Hematopoietic multipotent progenitor cell treated with erythropoietin and hydrocortisone succinate and interleukin-3 and kit ligand, for 6 days (in vitro differentiated cells): ENCODE measurements around the gene EEA1.
"Not testable (repeated sequence)": the region's sequence is repeated elsewhere in the genome, so short reads cannot be mapped to it uniquely, and the experiment has no call there.

ENCODE experiments used
- DNase-seq: peaks from one replicate; pipeline ENCODE4 v3.0.0-alpha.2; 2015

Gene EEA1

DNA sequence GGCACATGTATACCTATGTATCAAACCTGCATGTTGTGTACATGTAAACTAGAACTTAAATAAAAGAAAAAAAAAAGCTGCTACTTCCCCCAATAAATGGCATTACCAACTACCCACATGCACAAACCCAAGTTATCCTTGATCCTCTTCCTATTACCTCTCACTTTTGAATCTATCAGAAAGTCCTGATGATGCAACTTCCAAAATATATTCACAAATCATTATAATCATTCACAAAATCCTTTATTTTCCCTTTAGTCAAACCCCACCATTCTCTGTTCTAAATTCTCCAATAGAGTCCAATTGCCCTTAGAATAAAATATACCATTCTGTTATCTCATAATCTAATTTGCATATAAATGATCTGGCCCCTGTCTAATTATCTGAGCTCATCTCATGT is 134.3 kb downstream of the EEA1 start:
- no peak for DNase-seq

DNA sequence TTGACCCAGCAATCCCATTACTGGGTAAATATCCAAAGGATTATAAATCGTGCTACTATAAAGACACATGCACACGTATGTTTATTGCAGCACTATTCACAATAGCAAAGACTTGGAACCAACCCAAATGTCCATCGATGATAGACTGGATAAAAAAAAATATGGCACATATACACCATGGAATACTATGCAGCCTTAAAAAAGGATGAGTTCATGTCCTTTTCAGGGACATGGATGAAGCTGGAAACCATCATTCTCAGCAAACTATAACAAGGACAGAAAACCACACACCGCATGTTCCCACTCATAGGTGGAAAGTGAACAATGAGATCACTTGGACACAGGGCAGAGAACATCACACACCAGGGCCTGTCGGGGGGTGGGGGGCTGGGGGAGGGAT is 134.7 kb downstream of the EEA1 start:
- DNase-seq: not testable (repeated sequence)

DNA sequence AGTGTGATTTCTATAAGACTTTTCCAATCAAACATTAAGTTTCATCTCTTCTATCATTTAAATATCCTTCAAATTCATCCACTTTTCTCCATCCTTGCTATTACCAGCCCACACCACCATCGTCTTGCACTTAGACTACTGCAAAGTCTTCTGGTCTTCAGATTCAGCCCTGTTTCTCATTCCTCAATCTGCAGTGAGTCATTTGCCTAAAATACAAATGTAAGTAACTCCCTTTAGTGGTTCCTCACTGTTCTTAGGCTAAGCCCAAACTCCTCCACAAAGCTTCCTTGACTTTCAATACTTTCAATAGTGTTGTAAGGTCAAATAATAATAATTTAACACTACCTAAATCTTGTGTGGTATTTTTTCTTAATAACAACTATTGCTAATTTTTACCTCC is 143.1 kb downstream of the EEA1 start:
- no peak for DNase-seq

DNA sequence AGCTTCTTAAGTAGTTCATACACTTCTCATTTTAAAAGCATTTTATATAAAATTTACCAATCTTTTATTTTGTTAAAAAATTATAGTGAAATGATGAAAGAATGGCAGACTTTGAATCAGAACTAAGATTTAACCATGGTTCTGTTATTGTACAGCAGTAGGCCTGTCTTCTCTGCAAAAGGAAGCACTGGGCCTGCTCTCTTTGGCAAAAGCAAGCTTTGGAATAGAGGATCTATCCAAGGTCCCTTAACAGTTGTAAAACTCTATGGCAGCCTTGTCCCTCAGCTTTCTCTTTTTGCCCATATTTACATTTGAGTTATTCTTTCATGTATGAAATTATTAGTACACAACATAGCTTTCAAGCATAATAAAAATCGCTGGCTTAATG is 143.5 kb downstream of the EEA1 start:
- DNase-seq: no peak

DNA sequence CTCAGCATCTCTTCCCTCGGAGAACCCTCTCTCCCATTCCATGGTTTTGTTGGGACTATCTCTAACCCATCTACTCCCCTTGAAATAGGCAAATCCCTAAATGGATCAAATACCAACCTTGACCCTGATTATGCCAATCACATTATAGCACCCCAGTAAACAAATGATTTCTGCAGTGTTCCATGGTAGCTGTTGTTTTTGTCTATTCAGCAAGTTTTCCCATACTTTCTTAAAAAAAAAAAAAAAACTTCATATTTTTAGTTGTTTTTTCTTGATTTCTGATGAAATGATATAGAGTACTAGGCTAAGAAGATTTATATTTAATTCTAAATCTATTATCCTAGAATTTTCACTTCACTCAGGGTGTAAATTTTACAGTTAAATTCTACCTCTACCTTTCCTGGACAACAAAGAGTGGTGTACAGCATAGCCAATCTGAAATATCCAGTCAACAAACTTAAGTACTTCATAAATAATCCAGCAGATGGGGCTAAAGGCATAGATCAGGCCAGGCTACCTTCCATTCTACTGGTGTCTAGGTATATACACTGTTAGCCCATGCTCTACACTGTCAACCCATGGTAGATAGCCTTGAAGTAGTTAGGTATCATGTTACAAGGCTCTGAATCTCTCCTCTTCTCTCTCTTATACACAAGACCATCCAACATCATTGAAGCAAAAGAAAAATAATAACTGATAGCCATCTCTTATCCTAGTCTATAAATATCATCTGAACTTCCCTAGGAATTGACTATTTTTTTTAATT is 144.1 kb downstream of the EEA1 start:
- DNase-seq: peak; percentile 90

DNA sequence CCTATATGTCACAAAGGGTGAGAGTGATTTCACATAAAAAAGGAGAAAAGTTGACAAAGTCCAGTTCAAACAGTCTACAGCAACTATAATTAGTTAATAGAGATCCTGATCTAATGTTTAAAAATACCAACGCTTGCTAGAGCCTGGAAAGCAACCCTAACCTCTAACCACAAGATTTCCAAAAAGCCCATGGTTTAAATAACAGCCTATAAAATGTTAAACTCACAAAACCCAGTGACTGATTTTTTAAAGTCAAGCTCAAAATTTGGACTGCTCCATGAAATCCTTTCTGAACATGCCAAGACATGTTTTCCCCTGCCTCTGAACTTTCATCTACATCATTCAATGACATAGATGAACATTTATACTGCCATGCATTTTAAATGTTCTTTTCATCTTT is 144.7 kb downstream of the EEA1 start:
- no peak for DNase-seq

DNA sequence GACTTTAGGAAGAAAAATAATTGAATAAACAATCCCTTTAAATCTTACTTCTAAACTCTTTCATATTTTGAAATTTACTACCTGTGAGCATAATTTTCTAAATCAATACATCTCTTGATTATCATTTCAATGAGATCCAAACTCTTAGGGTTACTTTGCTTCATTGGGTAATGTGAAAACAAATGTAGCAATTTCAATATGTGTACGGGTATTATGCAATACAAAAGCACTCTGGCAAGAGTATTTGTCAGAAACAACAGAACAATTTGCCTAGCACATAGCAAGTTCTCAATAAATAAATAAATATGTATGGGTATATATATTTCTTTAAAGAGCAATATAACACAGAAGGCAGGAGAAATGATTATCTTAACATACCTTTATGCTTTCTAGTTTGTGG is 149.2 kb downstream of the EEA1 start:
- no peak for DNase-seq

DNA sequence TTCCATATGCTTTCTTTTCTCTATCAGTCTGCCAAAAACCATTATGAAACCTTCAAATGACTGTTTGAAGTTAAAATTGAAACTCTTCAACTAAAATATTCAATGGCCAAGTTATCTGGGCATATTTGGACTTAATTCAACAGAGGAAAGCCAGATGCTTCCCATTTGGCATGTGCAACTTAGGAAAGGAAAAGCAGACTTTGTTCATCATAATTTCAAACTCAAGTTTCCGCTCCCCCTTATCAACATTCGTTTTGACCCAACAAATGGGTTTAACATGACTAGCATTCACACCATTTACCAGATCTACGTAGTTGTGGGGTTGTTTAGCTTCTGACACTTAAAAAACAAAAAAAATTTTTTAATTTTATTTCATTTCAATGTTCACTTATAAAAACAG is 150.6 kb downstream of the EEA1 start:
- DNase-seq: no peak

DNA sequence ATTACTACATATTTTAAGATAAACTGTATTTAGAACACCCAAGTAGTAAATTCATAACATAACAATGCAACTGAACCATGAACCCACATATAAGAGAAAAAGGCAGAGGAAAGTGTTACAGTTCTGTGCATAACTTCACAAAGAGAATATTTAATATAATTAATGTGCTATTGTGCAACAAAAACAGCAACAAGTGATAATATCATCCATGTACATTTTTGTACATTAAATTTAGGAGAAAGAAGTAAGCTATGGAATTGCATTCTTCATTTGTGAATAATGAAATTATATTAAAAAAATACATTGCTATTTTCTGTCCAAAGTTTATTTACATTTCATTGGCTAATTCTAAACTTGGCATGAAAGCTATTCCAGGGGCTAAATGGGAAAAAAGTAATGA is 153.7 kb downstream of the EEA1 start:
- DNase-seq: no peak

DNA sequence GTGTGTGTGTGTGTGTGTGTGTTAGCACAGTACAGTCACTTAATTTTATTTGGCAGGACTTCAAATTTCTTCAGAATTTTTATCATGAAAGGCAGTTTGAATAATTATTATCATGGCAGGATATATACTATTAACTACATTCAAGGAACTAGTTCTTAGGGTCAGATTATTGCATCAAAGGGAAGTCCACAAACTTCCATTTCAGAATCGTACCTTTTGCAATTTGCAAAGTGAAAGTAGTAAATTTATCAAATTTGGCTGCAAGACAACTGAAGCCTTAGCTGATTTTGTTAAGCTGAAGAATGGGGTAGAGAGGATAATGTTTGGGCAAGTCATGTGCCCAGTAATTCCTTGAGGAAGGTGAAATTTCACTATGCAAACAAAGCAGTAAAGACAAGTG is 158.1 kb downstream of the EEA1 start:
- DNase-seq: peak; percentile 9

DNA sequence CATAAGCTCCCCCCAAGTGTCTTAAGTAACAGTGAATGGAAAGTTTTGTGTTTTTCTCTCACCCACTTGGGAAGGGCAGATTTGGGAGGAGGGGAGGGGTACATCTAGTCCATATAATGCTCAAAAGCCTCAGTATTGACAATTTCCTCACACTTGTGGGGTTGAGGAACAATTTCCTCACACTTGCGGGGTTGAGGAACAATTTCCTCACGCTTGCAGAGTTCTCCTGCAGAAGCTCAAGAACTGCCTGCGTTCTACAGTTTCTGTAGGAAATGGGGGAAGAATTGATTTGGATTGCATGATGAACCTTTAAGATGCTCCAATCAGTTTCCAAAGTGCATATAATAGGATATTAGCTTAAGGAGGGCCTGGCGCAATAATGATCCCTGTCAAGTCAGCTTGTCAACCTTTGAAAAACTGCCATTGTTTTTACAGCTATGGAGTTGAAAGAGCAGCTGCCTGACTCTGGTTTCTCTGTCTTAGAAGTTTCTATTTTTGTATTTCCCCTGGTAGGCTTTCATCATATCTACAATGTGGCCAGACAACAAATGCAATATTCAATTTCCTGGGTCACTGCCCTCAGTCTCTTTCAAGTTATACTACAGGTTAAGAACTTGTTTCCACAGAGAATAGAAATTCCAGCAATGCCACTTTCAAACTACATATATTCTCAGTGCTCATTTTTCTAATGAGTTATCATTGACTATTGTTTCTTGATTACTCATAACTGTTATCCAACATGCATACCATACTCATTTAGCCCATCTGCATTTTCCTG is 159.8 kb downstream of the EEA1 start:
- peak; percentile 16 for DNase-seq

DNA sequence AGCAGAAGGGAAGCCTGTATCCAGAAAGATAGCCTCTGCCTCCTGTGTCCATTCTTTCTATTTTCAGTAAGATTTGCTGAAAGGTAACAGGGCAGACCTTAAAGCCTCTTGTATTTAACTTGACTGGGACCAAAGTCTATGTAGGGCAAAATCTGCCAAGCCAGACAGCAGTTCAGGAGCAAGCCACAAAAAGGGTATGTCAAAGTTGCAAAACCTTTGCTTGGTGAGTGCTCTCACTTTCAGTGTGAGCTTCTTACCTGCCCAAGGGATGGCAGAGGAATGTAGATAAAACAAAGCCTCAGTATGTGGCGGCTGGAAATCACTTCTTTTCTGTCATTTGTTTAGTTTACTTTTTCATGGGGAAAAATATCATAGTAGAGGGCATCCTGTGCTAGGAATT is 163.2 kb downstream of the EEA1 start:
- no peak for DNase-seq

DNA sequence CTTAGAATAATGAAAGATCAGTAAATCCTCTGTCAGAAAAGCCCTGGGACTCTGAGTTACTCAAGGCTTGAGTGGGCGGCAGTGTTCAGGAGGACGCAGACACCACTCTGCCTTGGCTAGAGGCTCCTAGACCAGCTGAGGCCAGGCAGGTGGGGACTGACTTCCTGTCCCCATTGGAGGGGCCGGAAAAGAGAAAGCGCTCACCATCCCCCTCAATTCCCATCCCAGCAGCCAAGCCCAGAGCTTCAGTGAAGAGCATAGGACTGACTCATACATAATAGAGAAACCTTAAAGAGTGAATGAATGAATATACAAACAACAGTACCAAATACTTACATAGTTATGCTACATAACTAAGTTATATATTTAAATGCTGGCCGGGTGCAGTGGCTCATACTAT is 164.3 kb downstream of the EEA1 start:
- no peak for DNase-seq

DNA sequence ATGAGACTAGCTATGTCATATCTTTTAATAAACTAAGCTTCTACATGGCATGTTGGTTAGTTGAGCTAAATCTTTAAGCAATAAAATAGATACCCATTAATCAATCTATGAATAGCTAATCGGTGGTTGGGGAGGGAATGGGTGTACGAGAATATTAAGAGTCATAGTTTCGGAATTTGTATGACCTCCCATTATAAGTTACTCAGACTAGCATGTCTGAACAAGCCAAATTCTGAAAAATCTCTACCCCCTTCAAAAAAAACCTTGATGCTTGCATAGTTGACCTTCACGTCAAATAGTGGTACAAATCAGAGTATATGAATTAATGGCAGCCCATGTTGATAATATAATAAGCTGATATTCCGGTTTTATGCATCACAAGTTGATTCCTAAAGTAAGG is 166.3 kb downstream of the EEA1 start:
- DNase-seq: no peak

DNA sequence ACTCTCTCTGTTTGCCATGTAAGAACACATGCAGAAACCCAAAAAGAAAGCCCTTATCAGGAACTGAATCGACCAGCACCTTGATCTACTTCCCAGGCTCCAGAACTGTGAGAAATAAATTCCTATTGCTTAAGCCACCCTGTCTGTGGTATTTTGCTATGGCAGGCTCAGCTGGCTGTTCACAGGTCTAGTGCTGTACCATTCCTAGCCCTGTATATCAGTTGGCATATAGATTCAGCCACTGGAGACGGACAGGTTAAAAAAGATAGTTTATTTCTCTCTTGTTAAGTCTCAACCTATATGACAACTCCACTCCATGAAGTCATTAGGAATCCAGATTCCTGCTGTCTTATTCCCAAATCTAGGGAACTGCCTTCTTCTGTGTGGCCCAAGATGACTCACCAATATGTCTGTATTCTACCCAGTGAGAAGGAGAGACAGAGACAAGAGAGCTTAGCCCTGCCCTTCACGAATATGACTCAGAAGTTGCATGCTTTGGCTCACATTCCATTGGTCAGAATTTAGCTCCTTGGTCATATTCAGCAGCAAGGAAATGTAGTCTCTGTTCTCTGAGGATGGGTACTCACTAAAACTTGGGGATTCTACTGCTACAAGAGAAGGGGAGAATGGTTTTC is 169.3 kb downstream of the EEA1 start:
- no peak for DNase-seq

DNA sequence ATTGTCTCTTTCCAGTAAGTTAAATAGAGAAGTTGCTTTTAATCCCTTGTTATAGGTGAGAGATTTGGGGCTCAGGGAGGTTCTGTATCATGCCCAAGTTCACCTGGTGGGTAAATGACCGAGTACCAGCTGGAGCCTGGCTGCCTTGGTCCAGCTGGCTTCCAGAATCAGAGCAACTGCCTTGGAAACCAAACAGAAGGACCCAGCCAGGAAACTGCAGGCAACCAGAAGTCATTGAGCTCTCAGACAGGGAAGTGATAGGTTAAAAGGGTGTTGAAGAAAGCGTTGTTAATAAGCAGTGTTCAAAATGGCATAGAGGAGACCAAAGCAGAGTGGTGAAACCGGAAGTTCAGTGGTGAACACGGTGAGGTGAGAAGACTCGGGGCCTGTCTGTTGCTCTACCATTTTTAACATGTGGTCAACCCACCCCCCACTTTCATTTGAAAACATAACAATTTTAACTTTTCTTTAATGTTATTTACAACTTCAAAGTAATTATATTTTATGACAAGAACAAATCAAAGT is 171.4 kb downstream of the EEA1 start:
- DNase-seq: no peak

DNA sequence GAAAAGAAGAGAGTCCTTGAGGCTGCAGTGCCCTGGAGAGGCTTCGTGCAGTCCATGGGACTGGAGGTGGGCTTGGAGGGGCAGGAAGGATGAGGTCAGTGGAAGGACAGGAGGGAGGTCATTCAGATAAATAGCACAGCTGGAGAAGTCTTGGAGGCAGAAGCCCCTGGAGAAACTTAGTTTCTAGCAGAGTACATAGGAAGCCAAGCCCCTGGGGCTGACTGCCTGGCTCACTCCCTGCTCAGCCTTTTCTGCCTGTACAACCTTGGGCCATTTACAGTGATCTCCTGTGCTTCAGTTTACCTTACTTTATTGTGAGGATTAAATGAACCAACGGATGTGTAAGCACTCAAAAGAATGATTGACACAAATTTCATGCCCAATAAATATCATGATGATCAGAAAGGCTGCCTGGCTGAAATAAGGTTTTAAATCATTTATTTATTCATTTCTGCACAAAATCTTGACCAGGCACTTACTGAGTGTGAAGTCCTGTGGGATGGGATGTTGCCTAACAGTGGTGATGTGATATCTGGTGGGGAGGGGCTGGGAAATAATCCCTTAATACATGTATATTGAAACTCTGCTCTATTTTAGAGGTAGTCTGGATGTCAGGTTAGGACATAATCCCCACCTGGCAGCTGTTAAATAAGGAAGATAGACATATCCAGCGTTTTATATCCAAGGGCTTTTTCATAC is 172.0 kb downstream of the EEA1 start:
- no peak for DNase-seq

DNA sequence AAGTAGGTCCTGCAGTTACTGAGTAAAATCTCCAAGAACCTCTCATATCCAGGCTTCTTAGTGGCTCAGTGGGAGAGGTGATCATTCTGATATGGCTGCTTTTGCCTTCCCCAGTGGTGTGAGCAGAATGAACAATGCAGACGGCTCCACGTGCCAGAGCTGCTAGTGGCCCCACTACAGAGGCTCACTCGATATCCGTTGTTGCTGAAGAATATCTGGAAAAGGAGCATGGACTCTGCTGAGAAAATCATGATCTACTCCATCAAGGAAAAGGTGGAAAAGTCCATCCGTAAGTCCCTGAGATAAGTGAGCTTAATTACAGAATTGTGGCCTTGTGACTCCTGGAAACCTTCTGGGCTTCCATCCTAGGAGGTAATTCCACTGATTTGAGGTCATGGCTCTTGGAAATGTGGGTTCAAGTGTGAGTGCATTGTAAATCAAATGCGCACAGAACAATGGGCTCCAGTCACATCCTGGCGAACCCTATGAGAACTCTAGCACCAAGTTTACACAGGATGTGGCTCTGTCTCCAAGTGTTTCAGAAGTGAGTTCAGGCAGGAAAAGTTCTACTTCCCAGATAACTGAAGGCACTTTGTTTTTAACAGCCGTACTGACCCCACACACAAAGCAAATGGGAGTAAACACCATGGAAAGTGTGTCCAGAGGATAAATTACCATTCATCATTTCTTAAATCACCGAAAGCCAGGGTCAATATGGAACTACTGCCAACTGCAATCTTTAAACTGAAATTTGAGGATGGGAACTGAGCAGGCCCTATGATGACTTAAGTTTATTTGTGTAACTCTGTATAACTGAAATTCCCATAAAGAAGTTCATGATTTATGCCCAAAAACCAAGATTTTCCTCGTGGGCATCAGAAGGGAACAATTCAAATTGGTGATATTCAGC is 174.9 kb downstream of the EEA1 start:
- DNase-seq: no peak

DNA sequence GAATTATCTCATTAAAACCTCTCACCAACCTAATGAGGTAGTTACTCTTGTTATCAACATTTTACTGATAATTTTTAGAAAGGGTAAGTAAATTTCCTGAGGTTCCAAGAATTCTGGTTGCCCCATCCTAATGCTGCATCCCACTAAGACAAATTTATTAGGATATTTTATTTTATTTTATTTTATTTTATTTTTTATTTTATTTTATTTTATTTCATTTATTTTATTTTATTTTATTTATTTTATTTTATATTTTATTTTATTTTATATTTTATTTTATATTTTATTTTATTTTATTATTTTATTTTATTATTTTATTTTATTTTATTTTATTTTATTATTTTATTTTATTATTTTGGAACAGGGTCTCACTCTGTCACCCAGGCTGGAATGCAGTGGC is 179.4 kb downstream of the EEA1 start:
- not testable (repeated sequence) for DNase-seq

DNA sequence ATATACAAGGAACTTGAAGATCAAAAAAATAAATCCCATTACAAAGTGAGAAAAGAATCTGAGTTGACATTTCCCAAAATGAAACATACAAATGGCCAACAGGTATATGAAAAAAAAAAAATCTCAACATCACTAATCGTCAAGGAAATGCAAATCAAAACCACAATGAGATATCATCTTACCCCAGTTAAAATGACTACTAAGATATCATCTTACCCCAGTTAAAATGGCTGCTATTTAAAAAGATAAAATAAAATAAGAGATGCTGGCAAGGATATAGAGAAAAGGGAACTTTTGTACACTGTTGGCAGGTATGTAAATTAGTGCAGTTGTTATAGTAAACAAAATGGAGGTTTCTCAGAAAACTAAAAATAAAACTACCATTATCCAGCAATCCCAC is 181.9 kb downstream of the EEA1 start:
- DNase-seq: no peak

DNA sequence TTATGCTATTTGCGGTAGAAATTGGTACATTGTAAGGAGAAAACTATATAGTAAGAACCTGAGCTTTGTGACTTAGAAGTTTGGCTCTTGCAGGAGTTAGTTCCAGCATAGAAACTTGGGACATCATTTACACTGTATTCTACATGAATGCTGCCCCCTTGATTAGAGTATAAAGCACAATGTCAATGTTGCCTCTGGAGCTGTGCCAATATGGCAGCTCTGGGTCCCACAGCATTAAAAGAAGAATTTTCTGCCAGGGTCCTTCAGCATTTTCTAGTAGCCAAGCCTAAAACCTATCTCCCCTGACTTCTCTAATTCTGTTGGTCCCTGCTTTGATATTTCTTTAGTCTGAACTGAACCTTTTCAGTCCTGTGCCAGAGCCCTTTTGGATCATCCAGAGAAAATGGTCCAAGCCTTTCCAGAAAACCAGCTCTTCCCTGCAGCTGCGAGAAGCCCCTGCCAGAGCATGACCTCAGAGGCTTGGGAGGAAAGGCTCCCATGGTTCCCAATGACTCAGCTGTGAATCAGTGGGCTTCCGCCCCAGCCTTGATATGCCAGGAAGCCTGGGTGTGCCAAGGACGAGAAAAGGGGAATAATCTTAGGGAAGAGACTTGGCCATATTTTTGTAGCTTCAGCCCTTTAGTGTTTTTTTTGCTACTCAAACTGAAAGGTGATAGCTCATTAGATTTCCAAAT is 183.1 kb downstream of the EEA1 start:
- DNase-seq: no peak

DNA sequence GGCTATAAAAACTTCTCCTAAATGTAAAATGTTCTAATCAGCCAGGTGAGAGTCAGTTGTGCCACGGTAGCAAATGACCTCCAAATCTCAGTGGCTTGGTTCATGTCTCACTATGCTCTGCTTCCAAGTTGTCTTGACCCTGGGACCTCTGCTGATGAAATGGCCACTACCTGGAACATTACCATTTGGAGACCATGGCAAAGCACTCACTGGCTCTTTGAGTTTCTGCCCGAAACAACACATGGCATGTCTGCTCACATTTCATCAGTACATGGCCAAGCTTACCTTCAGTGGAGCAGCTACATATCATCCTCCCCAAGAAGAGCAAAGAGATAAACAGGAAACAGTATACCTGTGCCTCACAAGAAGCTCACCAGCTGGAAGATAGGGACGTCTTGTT is 186.1 kb downstream of the EEA1 start:
- no peak for DNase-seq
